Retina (tissue), 1 donor: ENCODE data around the gene PRSS12.

Source experiments
- DNase-seq: peaks from one replicate; pipeline ENCODE4 v3.0.0-alpha.2; 2016

The PRSS12 gene

DNA sequence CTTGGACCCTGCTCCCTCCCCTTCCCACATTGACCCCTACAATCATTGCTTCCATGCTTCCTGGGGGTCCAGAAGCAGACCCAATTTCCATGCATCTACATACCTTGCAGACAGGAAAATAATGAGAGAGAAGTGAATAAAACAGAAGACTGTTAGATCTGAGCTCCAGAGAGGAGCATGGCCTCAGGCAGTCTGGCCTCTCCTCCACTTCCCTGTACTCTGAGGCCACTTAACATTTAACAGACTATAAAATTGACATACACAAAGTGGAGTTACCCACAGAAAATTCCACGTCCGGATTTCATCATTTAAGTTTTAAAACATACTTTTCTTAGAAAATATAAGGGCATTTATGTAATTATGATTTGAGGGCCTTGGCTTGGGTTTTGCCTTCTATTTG lies 2.1 kb upstream of the PRSS12 start:
- no peak for DNase-seq

DNA sequence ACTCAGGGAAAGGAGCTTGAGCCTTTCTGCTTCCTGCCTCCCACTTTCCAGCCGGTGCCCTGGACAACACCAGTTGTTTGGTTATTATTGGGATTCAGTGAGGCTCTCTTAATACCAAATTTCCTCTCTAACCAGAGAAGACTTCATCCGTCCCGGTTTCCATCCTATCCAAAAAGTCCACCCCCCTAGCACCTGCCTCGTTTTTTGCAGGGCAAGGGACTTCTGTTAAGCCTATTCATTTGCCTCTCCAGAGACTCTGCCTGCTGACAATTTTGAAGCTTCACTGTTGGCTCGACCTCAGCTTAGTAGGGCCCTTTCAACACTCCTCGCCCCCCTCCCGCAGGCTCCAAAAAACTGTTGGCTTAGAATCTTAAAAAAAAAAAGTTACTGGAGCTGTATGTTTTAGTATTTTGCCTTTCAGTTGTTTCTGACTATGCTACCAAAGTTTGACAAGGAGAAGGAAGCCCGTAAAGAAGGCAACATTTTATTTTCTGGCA lies 779 bp upstream of the PRSS12 start:
- no peak for DNase-seq

DNA sequence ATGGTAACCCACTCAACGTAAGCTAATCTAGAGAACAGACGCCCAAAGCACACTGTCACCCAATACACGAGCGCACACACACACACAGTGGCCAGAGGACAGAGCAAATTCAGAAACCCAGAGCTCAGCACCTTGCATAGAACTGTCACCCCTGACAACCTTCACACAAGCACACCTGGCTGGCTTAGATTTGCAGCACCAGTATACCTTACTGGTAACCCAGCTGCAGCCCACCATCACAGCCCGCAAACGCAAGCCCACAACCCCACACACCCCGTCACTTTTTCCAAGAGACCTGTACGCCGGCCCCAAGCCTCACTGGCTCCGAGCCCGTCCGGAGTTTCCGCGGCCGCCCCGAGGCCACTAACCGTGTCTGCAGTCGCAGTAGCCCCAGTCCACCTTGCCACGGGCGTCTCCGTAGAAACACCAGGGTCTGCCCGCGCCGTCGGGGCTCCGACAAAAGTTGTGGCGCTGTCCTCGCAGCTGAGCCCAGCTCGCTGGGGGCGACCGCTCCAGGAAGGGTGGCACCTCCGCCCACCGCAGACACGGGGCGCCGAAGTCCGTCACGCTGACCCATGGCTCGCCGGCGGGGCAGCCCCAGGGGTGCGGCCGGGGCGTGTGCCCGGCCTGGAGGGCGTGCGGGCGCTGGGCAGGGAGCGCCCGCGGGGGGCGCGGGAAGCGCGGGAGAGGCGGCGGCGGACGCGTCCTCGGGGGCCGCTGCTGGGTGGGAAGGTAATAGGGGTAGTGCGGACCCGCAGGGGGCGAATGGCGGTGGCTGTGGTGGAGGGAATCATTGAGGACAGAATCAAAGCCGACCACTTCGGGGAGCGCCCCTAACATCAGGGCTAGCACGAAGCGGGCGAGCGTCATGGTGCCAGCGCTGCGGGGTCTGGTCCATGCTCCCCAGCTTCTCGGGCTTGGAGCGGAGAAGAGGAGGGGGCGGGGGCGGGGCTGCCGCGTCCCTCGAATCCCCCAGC lies 664 bp downstream of the PRSS12 start:
- peak; percentile 78 for DNase-seq

DNA sequence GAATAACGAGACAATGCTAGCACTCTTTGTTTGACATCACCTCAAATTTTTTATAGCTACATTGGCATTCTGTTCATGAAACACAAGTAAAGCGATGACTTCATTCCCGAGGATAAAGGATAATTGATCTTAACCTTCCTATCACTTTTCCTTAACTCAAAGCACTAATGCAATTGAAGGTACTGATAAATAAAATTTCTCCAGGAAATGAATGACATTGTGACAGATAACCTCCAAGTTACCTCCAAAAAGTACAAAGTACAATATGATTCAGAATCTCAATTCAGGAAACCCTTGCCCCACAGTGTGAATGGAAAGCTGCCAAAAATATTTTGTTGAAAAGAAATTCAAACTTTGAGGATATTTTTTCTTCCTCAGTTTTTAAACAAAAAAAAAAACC lies 1.8 kb downstream of the PRSS12 start:
- DNase-seq: no peak

DNA sequence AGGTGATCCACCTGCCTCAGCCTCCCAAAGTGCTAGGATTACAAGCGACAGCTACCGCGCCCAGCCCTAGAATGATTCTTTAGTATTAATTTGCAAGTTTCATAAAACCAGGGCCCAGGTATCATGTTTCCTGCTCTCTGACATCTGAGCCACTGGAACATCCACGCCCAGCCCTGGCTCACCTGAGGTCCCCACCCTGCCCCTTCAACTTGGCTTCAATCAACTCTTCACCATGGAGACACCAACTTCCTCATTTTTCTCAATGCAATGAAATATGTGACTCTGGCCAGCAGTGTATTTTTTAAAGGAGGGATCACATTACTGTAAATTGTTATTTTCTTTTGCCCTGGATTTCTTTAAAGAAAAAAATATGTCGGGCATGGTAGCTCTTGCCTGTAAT lies 3.9 kb downstream of the PRSS12 start:
- DNase-seq: no peak

DNA sequence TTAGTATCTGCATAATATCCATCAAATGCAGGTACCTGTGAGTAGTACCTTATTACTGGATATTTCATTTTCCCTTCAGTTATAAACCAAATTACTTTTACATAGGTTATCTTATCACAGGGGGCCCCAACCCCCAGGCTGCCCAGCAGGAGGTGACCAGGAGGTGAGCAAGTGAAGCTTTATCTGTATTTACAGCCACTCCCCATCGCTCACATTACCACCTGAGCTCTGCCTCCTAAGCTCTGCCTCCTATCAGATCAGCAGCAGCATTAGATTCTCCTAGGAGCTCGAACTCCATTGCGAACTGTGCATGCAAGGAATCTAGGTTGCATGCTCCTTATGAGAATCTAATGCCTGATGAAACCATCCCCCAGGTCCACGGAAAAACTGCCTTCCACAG lies 6.3 kb downstream of the PRSS12 start:
- DNase-seq: no peak

DNA sequence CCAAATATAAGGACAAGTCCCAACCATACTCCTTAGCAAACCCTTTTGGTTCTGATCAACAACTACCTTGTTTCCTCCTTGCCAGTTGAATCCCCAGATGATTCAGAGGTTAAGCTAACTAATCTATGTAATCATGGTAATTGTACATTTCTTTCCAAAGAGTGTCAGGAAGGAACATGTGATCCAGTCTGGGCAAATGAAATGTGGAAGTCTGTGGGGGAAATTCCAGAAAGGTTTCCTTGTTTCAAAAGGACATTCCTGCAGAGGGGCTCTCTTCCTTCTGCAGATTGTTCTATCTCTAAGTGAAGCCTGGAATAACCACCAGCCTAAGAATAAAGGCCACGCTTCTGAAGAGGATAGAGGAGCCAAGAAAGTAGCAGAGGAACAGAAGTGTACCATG lies 7.0 kb downstream of the PRSS12 start:
- no peak for DNase-seq

DNA sequence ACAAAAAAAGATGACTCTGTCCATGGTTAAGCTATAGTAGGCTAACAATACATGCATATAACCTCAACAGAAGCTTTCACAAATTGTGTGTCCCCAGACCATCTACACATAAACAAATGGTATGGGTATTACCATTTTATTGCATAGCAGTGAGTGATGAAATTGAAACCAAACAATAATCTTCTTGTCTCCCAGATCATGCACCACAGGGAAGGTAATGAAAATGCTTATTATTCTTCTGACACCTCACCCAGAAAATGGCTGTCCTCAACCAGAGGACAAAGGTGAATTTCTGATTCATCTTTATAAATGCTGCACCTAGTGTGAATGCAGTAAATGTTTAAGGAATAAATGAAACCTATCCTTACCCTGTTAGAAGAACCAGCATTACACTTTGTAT lies 8.0 kb downstream of the PRSS12 start:
- no peak for DNase-seq

DNA sequence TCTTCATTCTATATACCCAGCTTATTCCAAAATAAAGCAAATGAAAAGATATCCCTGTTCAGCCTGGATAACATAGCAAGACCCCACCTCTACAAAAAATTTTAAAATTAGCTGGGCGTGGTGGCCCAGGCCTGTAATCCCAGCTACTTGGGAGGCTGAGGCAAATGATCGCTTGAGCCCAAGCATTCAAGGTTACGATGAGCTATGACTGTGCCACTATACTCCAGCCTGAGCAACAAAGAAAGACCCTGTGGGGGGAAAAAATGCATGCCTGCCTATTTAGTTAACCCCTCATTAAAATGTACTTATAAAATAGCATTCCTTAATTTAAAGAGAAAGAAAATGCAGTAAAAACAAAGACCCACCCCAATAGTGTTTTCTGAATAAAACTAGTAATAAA lies 9.3 kb downstream of the PRSS12 start:
- no peak for DNase-seq

DNA sequence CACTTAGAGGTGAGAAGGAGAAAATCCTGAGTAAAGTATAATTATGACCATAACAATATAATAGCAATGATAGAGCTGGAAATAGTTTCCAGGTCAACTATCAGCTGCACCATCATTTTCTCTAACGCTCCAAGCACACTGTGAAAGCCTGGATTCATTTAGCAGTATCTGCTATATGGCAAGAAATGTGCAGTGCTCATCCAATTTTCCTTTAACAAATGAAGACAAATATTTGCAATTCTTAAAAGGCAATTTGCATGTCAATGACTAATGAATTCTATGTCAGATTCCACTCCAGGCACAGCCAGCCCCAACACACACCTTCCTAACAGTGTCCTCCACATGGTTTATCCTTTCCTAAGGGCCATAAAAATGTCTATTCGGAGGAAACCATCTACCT lies 12.7 kb downstream of the PRSS12 start:
- DNase-seq: no peak

DNA sequence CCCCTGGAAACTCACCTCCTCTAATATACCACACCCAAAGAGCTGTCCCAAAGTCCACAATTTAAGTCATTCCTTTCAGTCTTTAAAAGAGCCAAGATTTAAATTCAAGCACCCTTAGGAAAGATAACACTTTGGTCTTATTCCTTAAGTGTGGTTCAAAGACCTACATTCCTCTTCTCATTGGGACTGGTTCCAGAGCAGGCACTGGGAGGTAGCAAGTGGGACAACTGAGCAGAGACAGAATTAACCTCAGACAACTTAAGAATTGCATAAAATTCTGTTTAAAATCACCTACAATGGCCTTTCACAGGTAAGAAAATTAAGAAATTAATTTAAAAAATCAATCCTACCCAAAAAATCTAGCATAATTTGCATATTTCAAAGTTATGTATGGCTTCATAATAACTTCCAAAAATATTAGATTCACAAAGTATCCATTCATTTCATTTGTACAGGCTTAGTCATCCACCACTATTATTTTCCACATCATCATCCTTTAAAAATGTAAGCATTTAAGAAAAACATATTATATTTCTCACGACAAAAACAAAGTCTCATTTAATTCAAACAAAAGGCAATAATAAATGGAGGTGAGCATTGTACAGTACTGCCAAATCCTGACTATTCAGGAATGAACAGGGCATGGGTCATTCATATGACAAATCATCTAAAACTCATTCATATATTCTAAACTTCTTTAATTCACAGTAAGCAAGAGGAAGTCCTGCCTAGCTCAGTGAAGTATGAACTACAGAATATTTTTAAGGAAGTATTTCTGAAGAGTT lies 13.6 kb downstream of the PRSS12 start:
- DNase-seq: no peak

DNA sequence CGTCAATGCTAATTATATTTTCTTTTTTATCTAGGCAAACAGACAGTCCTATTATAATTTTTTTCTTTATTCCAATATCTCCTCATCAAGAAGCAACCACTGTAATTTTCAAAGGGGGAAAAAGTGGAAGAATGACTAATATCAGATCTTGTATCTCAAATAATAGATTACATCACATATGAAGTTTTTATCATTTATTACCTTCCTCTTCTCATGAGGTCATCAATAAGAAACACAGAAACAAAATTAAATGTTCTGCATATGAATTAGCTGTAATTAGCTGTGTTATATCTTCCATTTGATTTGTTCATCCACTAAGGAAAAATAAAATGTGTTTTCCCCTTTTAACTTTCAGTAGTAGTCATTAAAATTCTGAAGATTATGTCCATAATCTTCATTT lies 14.3 kb downstream of the PRSS12 start:
- DNase-seq: no peak

DNA sequence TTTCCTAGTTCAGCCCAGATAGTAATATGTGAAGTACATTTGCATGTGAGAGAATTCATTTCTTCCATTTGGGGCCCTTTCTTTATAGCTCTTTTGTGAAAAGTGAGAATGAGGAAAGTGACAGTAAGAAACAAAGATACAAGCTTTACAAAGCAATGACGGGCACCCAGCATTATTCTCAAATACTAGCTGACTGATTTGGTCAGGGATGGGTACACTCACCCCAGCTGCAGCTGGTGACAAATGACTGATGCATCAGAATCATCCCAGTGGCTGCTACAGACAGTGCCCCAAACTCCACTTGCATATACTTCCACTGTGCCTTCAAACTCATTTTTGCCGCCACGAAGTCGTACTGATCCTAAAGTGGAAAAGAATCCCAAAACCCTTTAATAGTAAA lies 14.8 kb downstream of the PRSS12 start:
- DNase-seq: no peak

DNA sequence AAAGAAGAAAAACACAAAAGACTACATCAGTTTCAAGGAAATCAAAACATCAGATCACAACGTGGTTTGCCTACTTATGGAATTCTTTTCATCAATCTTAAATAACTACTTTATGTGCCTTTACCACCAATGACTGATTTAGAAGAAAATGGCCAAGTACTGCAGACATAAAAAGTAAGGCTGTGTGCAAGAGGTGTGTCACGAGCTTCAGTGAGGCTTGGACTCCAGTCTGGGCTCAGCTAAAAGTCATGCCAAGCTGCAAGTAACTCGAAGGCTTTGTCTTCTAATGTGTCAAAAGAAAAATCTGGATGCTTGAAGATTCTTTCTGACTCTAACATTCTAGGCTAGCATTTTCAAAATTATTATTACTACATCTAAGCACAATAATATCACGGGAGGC lies 17.0 kb downstream of the PRSS12 start:
- no peak for DNase-seq

DNA sequence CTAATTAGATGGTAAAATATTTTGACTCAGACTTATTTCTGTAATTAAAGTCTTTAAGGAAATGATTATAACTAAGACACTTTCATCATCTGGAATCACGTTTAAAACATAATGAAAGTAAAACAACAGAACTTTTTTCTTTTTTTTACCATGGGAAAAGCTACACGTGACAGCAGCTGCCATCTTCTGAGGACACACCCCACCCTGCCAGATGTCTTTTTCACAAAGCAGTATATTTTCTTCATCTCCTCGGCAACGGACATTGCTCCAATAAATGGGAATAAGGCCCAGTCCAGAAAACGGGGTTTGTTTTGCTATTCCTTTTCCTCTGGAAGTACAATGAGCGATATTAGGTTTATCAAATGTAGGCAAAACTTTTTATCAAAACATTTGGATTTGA lies 17.5 kb downstream of the PRSS12 start:
- no peak for DNase-seq

DNA sequence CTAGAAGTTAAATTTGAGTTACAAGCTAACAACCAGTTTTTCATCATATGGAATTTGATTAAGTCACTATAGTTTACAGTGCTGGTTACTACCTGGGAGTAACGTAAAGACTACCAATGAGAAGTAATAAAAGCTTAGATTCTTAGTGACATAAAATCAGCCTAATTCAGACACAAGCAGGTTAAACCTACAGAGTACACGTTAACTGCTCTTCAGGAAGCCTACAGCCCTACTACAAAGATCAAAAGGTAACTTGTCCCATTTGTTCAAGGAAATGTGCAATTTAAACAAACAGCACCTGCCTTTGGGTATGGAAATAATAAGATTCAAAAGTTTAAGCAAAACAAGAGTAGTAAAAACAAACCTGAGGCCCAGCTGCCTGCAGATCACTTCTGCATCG lies 21.5 kb downstream of the PRSS12 start:
- no peak for DNase-seq

DNA sequence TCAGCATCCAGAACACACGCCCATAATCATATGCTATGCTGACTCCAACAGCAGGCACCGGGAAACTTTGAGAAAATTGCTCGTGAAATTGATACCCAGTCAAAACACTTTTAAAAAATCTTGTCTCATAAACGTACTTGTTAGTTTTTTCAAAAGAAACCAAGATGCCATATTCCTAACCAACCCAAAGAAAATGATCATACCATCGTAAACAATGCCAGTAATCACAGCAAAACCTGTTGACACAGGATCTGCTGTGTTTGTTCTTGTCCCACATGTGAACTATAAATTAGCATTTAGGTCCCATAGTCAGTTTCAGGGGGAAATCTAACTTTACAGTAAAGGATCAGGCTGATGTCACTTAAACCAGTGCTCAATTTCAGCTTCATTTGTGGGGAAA lies 23.0 kb downstream of the PRSS12 start:
- no peak for DNase-seq

DNA sequence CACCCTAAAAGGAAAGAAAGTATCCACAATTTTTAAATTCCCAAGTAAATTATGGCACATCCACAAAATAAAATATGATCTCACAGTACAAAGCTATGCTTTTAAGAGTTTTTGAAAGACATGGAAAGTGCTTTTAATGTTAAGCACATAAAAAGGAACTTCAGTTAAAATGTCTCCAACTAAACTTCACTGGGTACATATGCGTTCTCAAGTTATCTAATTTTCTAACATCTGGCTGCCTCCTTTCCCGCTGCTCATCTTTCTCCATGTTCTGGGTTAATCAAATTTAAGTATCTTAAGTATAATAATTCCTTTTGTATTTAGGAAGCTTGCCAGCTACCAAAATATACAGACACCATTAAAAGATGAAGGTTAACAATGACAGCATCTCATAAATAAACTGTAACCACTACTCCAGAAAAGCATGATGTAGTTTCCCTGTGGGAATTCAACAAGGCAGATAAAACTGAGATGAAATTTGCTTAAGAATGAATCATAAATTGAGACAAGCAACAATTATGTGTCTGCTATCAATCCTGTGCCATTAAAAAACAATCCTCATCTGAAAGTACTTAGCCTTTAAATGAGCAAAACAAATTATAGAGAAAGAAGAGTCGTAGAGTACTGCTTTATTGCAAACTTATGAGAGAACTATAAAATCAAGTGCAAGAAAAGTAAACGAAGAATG lies 25.1 kb downstream of the PRSS12 start:
- DNase-seq: no peak

DNA sequence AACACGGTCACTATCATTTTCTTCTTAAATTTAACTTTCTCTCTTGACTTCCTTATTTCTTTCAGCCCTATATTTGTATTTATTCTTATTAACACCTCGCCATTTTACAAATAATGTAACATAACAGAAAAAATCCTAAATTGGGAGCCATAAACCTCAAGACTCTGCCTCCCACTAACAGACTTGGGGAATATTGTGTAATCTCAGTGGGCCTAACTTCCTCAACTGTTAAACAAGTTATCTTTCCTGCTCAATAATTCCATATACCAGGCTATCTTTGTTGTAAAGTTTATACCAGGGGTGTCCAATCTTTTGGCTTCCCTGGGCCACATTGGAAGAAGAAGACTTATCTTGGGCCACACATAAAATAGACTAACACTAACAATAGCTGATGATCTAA lies 26.2 kb downstream of the PRSS12 start:
- DNase-seq: no peak

DNA sequence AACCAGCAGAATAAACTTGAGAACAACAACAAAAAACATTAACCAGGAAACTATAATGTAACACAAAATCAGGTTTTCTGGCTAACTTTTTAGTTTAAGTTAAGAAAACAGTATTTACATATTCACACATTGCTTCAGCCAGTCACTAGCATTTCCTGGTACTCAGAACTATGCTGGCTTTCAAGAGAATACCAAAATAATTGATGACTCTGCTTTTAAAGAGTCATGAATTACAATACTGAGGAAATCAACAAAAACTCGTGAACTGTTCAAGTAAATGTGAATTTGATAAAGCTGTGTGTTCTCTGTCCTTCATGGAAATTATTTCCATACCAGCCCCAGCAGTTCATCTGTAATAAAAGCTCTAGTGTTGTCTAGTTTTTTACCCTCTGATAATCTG lies 27.4 kb downstream of the PRSS12 start:
- DNase-seq: no peak

DNA sequence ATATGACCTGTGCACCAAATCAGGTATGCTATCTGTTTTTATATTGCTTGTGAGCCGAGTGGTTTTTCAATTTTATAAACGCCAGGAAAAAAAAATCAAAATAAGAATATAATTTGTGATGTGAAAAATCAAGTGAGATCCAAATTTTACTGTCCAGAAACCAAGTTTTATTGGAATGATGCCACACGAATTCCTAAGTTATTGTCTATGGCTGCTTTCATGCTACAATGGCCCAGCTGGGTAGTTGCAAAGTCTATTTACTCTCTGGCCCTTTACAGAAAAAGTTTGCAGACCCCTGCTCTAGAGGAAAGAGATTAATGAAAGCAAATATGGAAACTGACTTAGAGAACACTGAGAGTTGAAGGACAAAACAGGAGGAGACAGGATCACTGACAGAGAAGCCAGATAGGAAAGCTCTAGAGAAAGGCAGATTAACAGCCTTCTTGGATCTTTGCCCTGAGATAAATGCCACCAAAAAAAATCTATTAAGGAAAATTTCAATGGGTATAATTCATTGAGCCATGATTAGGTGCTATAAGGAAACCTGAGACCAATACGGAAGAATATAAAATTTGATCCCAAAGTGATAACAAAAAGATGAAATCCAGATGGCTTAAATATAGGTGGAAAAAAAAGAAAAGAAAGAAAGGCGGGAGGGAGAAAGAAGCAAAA lies 29.8 kb downstream of the PRSS12 start:
- DNase-seq: no peak

DNA sequence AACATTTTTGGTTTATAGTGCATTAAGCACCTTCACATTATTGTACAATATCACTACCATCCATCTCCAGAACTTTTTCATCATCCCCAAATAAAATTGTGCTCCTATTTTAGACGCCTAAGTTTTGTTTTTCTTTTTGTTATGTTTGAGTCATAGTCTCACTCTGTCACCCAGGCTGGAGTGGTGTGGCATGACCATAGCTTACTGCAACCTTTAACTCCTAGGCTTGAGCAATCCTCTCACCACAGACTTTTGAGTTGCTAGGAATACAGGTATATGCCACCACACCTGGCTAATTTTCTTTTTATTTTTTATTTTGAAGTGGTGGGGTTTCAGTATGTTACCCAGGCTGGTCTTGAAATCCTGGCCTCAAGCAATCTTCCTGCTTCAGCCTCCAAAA lies 33.9 kb downstream of the PRSS12 start:
- DNase-seq: no peak

DNA sequence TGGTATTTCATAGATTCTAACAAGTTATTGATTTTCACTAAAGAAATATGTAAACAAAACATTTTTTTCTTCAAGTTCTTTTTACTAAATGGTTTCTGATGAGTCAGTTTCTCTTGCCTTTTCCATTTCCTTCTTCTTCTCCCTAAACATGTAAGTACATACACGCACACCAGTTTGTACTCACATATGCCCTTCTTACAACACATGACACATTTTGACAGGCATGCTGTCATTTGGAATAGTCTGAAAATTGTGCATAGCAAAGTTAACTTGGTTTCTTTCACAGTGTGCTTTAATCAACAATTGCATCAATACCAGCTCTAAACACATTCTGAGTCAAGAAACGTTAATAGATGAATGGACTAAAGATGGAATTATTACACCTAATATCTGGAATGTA lies 35.1 kb downstream of the PRSS12 start:
- no peak for DNase-seq
